GM23248 (cell line): ENCODE data around the gene FBXO9.

ENCODE experiments used
- EZH2 ChIP-seq: fragments of 200-600 bp; sonication (generic); IDR thresholded peaks from 2 replicates; pipeline ENCODE4 v1.6.1; 2018; ENCODE audit warnings: antibody characterized with exemption, mild to moderate bottlenecking; ENCODE audit not compliant: insufficient read depth, poor library complexity, severe bottlenecking
- EZH2phosphoT487 ChIP-seq: fragments of 200-600 bp; sonication (generic); IDR thresholded peaks from 2 replicates; pipeline ENCODE4 v1.6.1; 2018; ENCODE audit warnings: antibody characterized with exemption, moderate library complexity, mild to moderate bottlenecking, low read depth; ENCODE audit not compliant: insufficient read depth

- no peak for TF ChIP-seq EZH2phosphoT487
- no peak for TF ChIP-seq EZH2
These were observed 16.6 kb upstream of the FBXO9 start for GRCh38 chr6:53048431-53049195.
